Myocyte (in vitro differentiated cells): ENCODE results near the gene FCN1. TPM values are rescaled to one million over a fixed set of nuclear protein-coding genes. Genes with fewer than 3 reads are reported as not detected.

Experiments
- DNase-seq: peaks from one replicate; pipeline ENCODE4 v3.0.0-alpha.2; 2012; ENCODE audit warnings: low read depth
- total RNA-seq: library from RNA; depleted of rRNA; stranded (reverse); fragments of >200 nt; gene quantifications from 2 replicates; pipeline ENCODE4 v1.2.3, GENCODE V29; 2014

Gene FCN1
- total RNA-seq, 1 donor from 2014 or later: not detected

DNA sequence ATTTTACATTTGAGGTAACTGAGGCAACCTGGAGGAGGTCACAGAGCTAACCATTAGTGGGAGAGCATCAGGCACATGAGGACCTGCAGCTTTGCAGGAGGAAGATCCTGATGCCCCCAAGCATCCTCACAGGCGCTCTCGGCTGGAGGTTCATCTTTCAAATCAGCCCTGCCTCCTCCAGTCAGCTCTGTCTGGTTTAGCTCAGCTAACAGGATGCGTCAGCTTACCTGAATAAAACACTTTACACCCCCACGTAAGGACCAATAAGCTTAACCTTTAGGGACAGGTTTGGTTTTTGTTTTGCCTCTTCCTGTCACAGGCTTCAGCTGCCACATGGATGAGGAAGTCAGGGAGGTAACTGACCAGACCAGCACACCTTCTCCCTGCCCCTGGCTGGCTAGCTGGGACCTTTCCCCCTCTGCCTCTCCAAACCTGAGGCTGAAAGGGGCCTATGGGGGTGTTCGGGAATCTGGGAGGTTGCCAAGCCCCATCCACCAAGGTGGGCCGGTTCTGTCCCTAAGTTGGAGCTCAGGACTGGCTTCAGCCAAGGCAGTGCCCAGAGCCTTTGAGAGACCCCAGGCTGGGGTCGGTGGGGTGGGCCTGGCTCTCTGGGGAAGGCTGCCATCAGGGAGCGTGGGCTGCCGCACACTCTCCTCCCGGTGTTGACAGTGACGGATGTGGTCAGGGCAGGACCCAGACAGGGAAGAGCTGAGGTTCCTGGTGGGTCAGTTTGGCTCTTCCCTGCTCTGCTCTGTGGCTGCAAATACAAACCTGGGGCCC is 20.0 kb upstream of the FCN1 start:
- DNase-seq: no peak

DNA sequence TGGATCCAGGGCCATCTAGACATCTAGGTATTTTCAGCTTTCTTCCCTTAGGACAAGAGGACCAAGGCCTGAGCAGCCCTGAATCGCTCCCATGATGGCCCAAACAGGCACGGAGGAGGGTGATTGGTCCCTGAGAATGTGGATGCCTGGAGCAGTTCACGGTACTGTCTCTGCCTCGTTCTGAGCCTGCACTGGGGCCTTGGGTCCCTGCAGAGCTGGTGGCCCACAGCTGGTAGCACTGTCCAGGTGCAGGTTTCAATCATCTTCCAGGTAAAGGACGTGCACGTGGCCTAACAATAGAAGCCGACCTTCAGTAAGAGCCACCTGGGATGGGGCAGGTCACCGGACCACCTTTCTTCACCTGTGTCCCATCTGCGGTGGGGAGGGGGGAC is 19.4 kb upstream of the FCN1 start:
- DNase-seq: no peak

DNA sequence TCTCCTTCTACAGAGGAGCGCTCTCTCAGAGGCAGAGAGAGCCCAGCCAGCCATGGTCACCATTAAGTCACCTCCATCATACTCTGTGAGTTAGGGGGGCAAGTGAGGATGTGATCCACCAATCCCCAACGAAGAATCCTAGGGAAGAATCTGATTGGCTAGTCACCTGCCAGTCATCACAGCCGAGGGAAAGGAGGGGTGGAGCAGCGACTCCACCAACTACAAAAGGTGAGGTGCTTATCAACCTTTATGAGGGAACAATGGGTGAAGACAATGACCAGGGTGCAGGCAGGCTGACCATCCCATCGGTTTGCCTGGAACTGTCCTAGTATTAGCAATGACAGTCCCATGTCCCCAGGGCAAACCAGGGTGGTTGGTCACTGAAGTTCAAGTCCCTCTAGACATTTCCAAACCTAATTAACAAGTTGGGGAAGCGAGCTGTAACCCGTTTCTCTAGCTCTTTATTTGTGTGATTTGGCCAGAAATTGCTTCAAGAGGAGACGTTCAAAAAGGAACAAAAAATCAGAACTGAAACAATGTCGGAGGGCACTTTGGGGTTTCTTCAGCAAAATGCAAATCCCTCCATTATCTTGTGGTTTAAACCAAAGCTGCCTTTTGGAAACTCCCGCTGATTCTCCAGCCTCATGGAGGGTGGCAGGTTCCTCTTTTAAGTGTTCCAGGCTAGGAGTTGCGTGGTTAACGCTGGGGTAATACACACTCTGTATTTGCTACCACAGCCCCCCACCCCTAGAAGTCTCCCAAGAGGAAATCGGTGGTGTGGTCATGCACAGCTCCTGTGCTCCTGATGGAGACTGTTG is 18.8 kb upstream of the FCN1 start:
- DNase-seq: no peak

DNA sequence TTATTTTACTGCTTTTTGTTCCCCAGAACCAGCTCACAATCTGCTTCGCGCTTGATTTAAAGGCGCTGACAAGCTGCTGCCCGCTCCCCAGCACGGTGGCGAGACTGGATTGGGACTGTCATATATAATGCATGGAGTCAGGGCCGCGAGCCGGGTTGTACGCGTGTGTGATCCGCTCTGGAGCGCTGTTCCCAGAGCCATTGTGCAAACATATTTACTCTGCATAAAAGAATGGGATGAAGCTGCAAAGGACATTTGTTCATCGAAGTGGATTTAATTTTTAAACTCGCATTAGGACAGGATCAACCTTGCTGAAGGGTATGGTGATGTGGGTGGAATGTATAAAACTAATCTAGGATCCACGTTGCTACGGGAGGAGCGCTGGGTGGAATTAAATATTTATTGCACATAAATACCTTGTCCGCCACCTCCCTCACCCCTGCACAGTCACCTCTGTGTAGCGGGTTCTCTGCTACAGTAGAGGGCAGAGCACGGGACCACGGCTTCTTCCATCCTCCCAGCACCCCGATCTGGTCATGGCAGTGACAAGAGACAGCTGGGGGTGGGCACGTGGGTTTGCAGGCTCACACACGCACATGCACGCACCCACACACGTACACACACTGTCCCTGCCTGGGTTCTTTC is 18.1 kb upstream of the FCN1 start:
- DNase-seq: no peak

DNA sequence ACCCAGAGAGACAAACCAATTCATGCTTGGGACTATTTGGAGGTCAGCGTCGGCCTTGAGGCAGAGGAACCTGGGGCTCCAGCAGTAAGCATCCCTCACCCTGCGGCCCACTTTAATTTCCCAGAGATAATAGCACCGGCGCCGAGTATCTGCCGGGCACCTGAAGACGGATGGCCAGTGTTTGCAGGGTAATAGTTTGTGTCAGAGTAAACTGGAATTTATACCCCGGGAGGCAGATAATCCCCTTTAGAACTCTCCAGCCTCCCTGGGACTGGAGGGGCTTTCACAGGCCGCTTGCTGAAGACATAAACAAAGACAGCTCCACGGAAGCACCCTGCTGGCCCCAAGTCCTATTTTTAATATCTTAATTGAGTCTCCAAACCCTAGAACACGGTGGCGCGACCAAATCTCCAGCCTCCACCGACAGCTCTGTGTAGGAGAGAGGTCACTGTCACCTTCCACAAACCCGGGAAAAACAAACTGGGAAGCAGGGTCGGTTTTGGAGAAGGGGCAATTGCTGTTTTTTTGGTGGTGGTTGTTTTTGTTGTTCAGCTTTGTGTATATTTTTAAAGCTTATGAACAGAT is 17.4 kb upstream of the FCN1 start:
- no peak for DNase-seq

DNA sequence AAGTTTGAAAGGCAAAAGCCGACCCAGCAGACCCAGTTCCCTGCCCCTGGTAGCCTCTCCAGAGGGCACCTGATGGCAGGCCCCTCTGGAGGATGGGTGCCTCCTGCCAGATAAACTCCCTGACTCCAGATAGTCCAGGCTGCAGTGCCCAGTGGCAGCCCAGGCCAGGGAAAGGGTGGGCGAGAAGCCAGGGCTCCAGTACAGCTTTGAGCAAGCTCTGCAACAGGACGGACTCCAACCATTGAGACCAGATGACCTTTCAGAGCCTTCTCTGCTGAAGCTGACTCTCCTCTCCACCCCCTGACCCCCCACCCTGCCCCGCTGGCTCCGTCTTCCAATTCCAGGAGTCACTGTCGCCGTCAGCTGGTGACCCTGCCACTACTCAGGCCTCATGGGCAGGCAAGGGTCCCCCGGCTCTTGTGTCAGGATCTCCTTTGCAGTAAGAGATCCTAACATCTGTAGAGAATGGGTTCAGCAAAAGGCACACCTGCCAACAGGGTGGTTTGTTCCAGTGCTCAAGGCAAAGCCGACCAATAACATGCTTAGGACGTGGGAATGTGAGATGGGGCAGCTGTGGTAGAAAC is 15.5 kb upstream of the FCN1 start:
- DNase-seq: no peak

DNA sequence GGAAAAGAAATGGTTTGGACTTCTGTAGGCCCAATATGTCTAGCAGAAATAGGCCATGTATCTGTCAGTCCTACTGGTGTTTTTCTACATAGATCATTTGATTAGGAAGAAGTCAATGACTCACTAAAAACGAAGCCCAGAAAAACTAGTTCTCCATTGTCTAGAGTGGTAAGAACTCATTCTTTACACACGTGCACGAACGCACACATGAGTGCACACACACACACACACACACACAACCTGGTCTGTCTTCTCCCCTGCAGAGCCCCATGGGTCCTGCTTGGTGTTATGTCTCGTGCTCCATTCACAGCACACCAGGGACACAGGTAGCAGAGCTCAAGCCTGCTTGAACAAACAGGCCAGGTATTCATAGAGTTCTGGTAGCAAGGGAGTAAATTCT is 14.9 kb upstream of the FCN1 start:
- DNase-seq: no peak

DNA sequence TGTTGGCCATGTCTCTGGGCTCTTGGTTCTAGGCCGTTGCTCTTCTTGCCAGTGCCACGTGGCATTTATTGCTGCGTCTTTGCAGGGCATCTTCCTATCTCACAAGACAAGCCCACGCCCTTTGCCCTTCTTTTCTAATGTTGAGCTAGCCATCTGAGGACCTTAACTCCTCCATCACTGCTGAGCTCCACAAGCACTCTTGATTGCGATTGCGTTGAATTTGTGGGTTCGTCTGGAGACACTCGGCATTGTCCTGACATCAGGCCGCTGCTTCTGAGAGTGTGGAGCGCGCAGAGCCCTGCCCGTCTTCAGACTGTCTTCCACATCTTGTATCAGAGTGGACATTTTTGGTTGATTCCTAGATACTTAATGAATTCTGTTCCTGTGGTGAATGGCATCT is 14.5 kb upstream of the FCN1 start:
- no peak for DNase-seq

DNA sequence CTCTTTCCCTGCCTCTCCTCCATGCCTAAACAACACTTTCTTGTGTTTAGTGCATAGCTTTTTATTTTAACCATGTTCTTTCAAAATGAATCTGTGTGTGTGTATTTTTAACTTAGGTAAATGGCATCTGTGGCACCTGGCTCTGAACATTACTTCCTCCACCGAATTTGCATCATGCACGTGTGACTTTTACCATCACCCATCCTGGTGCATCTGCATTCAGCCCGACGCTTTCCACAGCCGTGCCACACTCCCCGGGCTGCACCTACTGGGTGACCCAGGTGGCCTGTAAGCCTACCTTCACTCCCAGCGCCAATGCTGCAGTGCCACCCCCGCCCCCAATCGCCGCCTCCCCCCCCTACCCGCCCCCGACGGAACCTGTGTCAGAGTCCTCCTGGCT is 12.7 kb upstream of the FCN1 start:
- no peak for DNase-seq

DNA sequence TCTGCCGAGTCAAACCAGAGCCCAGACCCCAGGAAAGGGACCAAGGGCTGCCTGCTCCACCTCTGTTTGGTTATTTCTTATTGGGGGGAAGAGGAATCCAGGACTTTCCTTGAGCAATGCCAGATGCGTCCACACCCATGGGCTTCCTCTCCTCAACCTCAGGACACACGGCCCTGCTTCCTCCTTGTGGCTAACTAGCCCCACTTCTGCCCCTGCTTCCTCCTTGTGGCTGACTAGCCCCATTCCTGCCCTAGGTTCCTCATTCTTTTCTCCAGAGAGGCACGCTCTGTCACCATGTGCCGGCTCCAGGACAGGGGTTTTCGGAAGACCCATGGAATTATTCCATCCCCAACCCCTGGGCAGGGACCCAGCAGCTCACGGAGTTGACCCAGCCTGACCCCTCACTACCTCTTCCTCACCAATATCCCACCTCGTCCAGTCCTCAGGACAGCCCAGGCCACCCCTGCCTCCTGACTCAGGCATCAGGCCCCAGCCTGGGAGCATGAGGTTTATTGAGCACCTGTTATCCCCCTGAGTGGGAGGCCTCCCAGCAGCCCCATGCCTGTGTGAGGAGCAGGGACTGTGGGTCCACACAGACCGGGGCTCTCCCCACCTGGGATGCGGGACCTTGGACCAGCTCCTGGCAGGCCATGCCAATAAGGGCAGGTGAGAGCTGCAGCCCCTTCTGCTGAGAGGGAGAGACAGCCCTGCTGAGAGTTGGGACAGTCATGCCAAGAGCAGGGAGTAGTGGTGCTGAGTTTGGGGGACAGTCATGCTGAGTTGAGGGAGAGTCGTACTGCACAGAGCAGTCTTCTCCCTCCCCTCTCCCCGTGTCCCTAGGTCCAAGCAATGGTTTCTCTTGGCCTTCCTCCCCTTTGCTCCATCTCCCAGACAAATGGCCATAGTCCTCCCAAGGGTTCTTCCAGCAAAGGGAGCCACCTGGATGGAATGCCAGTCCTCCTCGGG is 11.8 kb upstream of the FCN1 start:
- DNase-seq: no peak

DNA sequence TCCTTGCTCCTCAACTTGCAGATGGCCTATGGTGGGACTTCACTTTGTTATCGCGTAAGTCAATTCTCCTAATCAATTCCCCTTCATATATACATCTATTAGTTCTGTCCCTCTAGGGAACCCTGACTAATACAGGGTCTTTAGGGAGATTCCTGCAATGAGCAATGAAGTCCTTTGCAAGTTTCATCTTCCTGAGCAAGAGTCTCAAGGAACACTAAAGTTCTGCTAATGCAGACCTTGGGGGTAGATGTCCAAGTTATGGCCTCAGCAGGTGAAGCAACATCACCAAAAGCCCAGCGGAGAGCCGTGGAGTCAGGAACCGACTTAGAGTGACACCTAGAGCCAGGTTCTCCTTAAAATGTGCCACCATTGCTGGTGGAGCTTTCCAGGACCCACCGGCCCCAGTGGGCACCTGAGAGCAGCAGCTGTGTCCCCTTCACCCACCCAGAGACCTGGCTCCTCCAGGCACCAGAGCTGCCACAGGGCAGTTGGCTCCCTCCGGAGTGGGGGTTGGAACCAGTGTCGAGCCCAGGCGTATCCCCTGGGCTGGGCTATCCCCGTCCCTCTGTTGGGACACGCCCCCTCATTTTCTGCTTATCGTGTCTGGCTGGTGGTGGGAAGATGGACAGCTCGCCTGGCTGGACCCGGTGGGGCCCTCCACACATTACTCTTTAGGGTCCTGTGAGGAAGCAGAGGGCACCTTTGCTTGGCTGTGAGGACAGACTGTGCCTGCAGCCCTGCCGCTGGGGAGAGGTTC is 10.9 kb upstream of the FCN1 start:
- no peak for DNase-seq

DNA sequence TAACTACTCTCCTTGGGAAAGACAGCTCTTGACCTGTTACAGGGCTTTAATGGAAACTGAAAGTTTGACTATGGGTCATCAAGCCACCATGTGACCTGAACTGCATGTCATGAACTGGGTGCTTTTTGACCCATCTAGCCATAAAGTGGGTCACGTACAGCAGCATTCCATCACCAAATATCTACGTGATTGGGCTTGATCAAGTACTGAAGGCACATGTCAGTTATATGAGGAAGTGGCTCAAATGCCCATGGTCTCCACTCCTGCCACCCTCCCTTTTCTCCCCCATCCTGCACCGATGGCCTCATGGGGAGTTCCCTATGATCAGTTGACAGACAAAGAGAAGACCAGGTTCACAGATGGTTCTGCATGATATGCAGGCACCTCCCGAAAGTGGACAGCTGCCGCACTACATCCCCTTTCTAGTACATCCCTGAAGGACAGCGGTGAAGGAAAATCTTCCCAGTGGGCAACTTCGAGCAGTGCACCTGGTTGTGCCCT is 7.3 kb upstream of the FCN1 start:
- DNase-seq: no peak

DNA sequence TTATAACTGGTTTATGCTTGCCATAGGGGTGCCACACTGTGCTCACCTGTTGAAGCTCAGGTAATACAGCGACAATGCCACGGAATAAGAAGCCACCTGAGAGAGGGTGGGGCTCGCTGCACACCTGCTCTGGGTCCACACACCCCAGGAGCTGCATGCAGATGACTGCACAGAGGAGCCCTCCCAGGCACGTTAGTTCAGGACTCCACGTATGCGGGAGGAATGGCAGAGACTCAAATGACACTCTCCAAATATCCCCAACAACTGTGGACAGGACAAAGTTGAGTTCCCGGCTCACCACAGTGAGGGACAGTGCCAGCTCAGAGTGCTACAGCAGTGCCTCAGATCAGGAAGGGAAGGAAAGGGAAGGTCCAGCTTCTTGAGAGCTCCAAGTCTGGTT is 5.8 kb upstream of the FCN1 start:
- no peak for DNase-seq

DNA sequence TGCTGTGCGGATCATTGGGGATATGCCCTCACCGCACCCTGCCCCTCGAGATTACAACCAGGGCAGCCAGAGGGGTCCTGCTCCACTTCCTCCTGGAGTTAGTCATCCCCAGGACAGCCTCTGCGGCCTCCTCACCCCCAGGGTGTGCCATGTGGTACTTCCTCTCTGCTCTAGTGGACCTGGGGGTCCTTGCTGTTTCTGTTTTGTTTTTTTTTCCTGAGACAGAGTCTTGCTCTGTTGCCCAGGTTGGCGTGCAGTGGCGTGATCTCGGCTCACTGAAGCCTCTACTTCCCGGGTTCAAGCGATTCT is 5.2 kb upstream of the FCN1 start:
- no peak for DNase-seq

DNA sequence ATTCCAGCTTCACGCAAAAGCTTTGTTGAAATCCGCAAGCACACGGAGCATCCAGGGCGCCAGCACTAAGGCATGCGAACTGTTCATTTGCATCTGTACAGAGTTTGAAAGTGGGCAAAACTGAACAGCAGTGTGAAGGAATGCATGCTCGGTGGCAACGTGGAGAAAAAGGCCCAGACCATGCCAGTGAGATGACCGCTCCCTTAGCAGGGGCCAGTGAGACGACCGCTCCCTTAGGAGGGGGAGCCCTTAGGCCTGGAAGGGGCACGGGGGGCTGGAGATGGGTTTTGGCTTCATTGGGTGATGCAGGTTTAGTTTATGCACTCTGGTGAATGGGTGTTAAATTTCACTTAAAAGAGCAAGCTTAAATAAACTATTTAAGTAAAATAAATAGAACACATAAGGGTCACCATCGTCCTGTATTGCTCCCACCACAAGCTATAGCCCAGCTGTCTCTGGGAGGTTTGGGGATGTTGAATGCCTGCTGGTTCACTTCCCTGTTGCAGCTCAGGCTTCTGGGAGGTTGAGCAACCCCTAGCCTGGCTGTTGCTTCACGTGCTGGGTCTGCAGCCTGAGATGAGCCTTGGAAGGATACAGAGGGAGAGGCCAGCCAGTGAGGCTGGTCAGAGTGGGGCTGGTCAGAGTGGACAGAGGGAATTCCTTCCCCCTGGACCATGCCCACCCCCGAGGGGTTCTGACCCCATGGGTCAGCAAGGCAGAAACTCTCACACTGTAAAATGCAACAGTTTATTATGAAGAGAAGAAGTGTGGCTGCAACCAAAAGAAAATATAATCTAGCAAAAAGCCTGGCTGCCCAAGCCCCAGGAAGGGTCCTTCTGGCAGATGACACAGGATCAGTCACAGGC is 4.6 kb upstream of the FCN1 start:
- DNase-seq: no peak

DNA sequence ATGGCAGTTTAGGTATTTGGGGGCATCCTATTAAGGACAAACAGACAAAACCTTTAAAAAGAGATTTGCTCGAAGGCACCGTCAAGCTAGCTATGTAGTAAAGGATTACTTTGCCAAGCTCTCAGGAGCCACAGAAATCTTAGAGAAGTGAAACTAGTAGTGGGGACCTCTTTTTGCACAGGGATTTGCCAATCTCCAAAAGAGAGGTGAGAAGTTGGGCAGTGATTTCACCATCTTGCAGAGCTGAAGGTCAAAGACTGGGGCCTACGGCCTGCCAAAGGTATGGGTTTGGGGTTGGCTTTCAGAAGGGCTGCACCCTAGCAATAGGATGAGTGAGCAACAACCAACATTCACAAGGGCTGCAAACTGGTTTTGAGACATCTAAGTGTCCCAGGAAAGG is 1.6 kb upstream of the FCN1 start:
- no peak for DNase-seq

DNA sequence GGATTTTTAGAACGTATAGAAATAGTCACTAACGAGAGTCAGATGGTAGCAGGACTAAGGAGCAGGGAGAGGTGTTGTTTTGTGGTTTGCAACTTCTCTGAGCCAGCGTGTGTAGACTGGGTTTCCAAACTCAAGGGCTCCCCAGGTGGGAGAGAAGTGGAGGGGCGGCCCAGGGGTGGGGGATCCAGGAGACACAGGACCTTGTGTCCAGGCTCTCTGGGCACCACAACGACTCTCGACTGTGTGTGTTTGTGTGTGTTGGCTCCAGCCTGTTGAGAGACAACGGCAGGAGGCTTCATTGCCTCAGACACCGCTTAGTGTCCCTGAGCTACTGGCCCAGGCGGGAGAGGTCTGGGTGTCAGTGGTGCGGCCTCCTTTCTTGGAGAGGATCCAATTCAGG is 934 bp upstream of the FCN1 start:
- DNase-seq: no peak

DNA sequence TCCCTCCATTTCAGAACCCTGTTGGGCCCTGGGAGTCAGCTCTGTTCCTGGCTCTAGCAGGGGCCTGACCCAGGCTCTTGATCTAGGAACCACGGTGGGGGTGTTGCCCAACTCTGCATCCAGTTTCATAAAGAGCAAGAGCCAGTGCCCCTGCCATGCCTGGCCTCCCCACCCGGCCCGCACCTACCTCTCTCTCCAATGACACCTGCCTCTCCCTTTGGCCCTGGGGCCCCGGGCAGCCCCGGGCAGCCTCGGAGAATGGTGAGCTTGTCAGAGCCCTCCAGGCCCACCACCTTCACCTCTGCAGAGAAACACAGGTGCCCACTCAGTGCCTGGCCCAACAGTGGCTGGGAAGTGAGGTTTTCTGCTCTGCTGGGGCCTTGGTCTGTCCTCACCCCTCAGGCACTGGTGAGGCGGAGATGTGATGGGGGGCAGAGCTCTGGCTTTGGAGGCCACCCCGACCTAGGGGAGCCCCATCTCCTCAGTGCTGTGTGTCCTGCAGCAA is 1.5 kb downstream of the FCN1 start:
- no peak for DNase-seq
